Measurements from ENCODE around the gene ZNF181.
"Not testable (repeated sequence)": the region's sequence is repeated elsewhere in the genome, so short reads cannot be mapped to it uniquely, and the experiment has no call there.

The ZNF181 gene

DNA sequence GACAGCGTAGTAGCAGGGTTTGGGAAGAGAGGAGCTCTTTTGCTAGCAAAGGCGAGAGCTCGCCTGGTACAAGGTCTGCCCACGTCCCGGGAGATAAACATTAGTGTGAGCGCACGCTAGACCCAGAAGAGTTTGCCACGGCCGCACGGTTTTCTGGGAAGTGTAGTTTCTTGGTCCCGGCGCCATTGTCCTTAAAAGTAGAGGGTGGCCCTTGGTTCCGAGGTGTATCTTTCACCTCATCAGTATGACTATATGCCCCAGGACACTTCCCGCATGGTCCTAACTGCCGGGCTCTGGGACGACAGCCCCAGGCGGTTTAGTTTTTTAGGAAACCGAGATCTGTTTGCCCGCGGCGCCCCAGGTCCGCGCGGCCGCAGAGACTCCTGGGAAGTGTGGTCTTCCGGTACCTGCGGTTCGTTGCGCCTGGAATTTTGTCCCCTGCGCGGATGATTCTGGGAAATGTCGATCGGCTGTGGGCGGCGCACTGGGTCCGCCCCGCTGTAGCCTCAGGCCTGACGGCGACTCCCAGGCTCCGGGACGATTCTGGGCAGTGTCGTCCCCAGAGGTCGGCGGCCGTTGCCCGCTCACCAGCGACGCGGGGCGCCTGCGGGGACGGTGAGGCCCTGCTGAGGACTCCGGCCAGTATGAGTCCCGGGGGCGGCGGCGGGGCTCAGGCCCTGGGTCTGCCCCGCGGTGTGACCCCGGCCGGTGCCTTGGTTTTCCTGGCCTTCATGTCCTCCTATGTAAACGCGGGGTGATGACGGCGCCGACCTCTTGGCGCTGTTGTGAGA is at the start of gene ZNF181:
Gene ZNF181 (plus strand): TSS at position 498 of the 791 bp plus-strand sequence. CDS start 795 bp downstream, outside the sequence.
- FAIRE-seq: no peak

GRCh38 chr19:34685266-34685665 is 48.8 kb upstream of the ZNF181 start:
- not testable (repeated sequence) for FAIRE-seq

DNA sequence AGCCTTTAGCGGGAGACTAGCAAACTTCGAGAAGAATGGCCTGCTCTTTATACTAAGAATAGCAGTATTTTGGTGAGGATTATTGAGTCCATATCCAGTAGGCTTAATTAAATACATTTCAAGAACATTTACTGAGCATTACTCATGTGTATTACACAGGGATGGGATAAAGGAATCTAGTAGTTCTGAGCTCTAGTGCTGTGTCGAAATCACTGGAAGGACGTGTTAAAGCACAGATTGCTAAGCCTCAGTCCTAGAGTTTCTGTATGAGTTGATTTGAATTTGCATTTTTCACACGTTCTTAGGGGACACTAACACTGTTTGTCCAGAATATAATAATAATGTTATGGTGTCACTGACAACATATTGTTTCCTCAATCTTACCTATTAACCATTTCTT is 47.6 kb upstream of the ZNF181 start:
- FAIRE-seq: no peak

DNA sequence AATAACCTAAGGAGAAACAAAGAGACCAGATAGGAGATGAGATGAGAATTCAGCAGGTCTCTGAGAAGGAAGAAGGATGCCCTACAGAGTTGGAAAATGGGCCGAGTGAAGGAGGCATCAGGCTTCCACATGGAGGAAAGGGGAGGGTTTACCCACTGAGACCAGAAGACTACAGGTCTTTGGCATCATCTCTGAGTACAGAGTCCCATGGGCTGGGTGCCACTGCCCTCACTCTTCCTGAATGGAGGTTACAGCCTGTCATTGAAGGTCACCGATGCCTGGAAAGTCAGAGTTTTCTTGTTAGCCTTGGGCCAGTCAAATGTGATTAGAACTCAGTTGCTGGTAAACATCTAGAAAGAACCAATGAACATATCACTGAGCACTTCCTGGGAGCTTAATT is 46.7 kb upstream of the ZNF181 start:
- FAIRE-seq: no peak

DNA sequence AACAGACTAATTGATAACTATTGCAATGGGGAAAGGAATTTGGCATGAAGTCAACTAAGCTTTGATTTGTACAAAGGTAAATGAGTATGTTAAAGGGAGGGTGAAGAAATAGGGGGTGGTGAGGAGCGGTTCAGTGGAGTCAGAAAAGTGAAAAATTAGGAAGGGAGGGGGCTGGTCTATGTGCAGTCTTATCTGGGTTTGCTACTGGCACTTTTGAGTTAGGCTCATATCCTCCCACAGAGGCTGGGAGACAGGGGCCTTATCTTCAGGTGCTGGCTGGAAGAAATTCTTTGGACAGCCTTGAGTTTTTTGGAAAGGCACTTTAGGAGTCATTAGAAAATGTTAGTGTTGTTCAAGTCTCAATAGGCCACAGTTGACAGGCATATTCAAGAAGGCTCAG is 45.5 kb upstream of the ZNF181 start:
- FAIRE-seq: no peak

- no peak for FAIRE-seq
Measured at GRCh38 chr19:34690372-34690771, 43.7 kb upstream of the ZNF181 start.

- FAIRE-seq: no peak
Measured at GRCh38 chr19:34692549-34692948, 41.5 kb upstream of the ZNF181 start.

DNA sequence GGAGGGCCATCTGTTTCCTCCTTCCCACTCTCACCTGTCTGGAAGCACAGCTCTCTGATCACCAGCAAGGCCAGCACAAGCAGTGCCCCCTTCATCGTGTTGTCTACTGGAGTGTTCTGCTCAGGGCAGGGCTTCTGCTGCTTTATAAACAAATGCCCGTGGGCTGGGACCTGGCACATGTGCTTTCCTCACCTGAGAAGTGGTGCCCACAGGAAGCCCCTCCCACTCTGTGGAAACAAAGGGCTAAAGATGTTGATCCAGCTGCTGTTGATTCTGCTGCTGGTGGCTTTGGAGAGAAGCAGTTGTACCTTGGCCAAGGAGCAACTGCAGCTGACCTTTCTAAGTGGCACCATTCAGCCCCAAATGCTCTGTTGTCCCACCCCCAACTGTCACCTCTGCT is 26.4 kb upstream of the ZNF181 start:
- no peak for FAIRE-seq

DNA sequence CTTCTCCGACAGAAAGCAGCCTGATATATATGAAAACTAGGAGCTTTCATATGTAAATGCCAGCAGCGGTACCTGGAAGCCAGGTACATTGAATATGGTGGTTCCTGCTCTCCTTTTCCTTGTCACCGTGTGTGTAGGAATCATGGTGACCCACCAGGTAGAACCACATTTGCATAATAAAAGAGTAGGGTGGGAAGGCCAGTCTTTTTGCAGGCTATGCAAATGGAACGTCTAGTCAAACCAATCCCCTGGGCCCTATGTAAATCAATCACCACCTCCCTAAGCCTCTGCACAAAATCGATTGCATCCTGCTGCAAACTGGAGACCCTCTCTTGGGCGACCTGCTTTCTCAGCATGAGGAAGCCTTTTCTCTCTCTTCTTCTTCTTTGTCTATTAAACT is 22.2 kb upstream of the ZNF181 start:
- FAIRE-seq: no peak

- FAIRE-seq: peak; percentile 45
Measured at GRCh38 chr19:34712395-34713261, 21.4 kb upstream of the ZNF181 start.

GRCh38 chr19:34713262-34713637 is 20.8 kb upstream of the ZNF181 start:
- FAIRE-seq: no peak

DNA sequence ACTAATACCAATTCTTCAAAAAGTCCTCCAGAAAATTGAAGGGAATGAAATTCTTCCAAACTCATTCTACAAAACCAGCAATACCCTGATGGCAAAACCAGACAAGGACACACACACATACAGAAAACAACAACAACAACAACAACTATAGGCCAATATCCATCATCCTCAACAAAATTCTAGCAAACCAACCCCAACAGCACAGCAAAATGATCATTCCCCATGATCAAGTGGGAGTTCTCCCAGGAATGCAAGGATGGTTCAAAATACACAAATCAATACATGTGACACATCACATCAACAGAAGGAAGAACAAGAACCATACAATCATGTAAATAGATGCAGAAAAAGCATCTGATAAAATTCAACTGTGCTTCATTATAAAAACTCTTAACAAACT is 18.7 kb upstream of the ZNF181 start:
- no peak for FAIRE-seq

GRCh38 chr19:34722353-34722752 is 11.7 kb upstream of the ZNF181 start:
- FAIRE-seq: no peak

DNA sequence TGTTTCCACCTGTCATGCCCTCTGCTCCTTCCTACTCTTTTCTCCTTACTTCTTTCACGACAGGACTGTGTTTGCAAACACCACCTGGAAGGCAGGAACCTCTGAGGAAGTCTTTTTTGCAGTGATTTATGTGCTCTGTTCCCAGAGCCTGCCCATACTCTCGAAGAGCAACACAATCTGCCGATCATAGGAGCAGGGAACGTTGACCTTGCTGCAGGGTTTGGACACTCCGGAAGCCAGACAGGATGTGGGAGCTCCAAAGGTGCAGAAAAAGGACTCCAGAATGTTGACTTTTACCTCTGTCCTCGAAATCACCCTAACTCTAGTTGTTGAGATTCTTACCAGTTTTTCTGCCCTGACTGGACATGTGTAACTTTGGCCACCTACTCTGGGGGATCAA is 8.6 kb upstream of the ZNF181 start:
- FAIRE-seq: no peak

DNA sequence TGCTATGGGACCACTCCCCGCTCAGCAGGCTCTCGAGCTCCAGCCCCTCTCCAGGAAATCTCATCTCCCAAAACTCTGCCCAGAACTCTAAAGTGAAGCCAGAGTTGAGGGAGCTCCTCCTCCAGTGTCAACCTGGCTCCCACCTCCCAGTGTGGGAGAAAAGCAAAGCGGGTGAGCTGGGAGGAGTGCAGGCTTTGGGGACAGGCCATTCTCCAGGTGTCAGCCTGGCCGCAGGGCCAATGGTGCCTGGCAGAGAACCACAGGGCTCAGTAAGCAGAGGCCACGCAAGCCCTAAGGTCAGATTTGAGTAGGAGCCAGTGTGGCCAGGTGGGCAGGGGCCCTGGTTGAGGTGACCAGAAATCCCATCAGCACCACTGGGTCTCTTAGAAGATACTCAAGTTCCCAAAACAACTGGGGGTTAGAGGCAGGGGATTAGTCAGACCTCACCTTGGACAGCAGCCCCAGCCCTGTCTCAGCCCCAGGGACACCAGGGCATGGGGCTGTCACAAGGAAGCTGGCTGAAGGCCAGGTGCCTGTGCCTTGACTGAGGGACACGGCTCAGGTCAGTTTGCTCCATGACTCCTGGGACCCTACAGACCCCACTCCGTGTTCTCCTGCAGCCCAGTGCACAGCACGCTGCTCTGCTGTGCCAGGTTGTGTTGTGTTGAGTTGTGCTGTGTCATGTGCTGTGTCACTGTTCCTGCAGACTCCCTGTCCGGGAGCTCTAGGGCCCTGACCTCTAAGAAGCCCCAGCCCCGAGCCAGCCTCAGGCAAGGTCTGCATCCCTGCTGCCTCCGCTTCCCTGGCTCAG is 2.8 kb upstream of the ZNF181 start:
- no peak for FAIRE-seq

GRCh38 chr19:34731964-34732363 is 2.1 kb upstream of the ZNF181 start:
- FAIRE-seq: no peak

GRCh38 chr19:34732612-34733211 is 1.3 kb upstream of the ZNF181 start:
- no peak for FAIRE-seq

DNA sequence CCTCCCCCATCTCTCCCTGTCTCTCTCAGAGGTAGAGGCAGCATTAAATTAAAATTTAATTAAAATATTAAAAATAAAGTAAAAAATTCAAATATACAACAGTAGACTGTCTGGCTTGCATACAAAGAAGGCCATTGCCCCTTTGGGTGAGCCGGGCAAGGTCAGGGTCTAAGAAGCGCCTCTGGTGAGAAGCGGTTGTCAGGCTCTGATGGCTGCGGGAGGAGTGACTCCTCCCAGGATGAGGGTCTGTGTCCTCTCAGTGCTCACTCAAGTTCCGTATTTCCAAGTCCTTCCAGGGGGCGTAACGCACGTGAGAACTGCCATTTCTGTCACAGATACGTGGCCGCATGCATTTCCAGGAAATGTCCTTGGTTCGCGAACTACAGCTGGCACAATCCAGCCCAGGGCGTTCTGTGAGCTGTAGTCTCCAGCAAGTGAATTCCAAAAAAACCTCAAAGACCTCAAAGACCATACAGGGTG is 737 bp upstream of the ZNF181 start:
- FAIRE-seq: no peak

DNA sequence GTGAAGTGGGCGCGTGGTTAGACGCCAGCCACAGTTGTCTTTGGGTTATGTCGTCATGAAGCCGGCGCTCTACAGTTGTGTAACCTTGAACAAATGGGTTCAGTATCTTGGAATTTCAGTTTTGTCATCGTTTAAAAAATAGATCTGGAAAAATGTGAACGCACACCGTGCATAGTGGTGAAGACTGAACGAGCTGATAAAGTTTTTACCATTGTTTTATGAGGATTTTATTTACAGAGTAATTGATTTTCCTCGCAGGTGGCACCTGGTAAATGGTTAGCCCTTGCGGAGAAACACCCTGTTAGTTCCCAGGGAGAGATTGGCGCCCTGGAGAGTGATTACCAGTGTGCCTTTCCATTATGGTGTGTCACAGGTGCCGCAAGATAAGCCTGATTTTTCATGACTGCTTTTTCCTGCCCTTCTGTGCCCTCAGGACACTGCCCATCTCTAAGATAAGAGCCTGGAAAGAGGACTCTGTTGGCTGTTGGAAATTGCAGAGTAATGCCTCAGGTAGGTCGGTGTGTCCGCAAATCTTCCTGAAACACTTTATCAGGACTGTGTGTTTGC is 577 bp downstream of the ZNF181 start:
- FAIRE-seq: no peak

GRCh38 chr19:34744896-34745690 is 11.1 kb downstream of the ZNF181 start:
- no peak for FAIRE-seq

- no peak for FAIRE-seq
Measured at GRCh38 chr19:34757441-34757840, 23.4 kb downstream of the ZNF181 start.

Data from endometrium (tissue), 2 donors.